GM18511 (cell line): ENCODE results near the gene NUFIP2.
"Not testable (repeated sequence)": the region's sequence is repeated elsewhere in the genome, so short reads cannot be mapped to it uniquely, and the experiment has no call there.

Source experiments
- ATAC-seq: cut with Tn5 transposase; IDR thresholded peaks from one replicate; pipeline ENCODE4 v1.9.1; 2021; ENCODE audit warnings: mild to moderate bottlenecking, moderate library complexity; ENCODE audit not compliant: unreplicated experiment

The NUFIP2 gene

DNA sequence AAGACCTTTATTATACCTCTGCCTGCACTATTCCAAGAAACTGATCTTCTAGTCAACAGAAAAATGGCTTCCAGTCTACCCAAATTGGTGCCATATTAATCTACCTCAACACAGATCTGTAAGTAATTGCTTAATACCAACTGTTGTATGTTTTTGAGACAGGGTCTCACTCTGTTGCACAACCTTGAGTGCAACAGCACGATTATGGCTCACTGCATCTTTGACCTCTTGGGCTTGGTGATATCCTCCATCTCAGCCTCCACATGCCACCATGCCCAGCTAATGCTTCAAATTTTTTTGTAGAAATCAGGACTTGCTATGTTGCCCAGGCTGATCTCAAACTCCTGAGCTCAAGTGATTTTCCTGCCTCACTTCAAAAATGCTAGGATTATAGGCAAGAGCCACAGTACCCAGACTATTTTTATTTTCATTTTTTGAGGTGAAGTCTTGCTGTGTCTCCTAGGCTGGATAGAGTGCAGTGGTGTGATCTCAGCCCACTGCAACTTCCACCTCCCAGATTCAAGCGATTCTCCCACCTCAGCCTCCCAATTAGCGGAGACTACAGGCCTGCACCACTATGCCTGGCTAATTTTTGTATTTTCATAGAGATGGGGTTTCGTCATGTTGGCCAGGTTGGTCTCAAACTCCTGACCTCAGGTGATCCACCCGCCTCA, 14.4 kb downstream of the NUFIP2 start:
- ATAC-seq = no peak

DNA sequence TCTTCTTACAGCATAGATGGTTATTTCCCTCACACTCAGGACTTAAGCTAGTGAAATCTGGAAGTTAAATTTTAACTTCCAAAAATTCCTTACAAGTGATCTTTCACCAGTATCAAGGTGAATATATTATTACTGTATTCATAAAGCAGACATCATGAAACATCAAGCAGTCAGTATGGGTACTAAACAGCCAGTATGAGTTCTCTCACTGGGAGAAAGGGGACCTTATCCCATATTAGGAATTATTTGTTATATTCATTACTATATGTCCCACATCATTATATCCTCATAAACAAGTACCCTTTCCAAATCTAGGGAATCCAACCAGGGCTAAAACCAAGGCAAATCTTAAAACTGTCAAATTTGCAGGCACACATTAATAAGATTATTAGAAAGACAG, 15.3 kb downstream of the NUFIP2 start:
- ATAC-seq = no peak

DNA sequence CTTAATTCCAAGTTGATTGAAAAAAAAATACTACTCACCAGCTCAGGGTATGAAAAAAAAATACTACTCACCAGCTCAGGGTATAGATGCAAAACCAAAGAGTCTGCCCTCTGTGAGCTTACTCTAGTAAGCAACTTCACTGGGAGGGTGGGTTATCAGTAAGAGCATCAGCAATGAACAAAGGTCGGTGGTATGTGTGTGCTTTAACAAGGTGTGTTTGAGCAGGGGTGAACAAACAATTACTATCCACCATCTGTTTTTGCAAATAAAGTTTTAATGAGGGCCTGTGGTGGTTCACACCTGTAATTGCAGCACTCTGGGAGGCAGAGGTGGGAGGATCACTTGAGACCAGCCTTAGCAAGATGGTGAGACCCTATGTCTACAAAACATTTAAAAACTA, 20.0 kb downstream of the NUFIP2 start:
- no peak for ATAC-seq

DNA sequence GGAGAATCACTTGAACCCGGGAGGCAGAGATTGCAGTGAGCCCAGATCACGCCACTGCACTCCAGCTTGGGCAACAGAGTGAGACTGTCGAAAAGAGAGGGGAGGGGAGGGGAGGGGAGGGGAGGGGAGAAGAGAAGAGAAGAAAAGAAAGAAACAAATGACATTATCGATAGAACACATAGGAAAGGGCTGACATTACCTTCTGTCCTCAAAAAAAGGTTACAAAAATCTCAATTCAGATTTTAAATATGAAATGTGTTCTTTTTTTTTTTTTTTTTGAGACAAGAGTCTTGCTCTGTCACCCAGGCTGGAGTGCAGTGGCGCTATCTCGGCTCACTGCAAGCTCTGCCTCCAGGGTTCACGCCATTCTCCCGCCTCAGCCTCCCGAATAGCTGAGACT, 22.0 kb downstream of the NUFIP2 start:
- ATAC-seq = not testable (repeated sequence)

DNA sequence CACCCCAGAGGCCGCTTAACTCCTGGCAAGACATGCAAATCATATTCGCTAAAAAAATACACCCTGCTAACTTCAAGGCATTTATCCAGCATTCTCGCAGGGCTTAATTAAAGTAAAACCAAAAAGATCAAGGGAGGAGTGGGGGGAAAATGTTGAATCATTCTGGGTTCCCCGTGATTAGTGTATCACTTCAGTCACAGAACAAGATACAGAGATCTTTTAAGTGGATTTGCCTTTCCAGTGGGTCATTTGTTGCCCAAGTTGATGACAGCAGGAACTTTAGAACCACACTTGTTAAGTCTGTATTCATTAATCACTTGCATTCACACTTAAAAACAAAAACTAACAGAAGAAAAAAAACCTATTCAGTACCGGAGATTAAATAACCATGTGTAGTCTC, 30.0 kb downstream of the NUFIP2 start:
- no peak for ATAC-seq

DNA sequence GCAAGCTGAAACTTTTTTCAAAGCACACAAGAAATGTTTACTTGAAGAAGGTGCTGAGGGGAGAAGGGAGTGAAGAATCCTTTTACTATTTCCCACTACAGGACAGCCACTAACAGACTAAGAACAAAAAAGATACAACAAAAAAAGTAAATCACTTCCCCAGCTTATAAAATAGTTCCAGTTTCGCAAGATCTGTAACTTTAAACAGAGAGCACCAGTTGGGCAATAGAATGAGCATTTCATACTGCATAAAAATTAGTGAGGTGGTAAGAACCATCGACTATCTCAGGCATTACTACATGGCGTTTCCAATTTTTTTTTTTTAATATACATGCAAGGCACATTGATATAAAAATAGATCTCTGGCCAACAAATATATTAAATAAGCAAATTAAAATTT, 36.2 kb downstream of the NUFIP2 start:
- no peak for ATAC-seq

DNA sequence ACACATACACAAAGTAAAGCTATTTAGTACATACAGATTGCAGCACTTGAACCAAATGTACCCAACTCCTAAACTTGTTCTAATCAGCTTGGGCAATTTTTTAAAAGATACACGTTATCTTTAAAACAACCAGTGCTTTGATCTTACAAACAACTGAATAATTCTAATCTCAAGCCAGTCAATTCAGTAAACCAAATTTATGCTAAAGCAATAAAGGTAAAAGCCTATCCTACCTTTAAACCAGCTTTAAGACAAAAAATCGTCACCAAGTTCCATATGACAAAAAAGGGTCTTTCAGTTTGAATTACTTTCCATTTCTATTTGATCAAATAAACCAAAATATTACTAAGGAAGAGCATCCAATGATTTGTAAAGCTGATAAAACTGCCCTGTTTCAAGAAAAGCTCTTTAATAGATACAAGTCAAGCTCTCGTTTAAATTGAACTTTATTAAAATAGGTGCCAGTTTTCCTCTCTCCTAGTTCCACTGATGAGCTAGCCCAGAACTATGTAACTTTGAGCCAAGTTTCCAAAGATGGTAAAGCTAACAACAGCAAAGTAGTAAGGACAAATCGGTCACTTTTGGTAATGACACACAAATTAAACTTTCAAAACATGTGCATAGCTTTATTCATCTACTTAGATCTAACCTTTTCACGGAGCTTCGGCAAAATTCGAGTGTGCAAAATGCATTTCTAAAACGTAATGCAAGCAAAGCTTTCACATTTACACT, 37.0 kb downstream of the NUFIP2 start:
- no peak for ATAC-seq

DNA sequence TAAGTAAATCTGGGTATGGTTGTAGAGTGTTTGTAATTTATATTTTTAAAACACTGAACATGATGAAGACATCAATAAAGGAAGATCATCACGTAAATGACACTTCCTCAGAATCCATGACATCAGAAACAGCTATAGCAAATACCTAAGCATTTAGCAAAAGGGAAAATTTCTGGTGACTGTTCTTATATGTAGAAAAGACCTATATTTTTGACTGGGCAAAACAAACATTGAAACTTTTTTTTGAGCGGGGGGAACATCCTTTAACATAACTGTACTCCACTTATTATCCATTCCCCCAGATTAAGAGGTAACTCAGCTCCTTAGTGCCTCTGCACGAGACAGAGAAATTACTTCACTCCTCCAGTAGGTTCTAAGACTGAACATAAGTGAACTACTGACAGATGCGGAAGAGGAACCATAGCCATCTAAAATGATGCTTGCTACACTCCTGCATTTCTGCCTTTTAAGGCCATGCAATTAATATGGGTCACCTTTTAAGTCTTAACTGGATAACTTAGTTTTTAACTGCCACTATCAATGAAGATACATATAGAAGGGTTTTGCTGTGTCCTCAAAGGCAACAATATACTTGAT, 37.9 kb downstream of the NUFIP2 start:
- ATAC-seq = no peak

DNA sequence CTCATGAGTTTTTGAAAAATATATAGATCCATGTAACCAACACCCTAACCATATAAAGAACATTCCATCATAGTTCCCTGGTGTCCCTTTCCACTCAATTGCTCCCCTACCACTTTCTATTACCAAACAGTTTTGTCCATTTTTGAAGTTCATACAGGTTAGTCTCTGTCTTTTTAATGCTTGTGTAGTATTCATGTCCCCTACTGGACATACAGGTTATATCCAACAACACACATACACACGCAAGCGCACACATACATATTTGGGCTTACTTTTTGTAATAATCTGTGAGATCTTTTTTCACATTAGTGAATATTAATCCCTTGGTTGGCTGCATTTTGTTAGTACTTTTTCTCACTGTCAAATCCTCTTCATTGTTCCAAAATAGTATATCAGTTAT, 40.9 kb downstream of the NUFIP2 start:
- no peak for ATAC-seq

DNA sequence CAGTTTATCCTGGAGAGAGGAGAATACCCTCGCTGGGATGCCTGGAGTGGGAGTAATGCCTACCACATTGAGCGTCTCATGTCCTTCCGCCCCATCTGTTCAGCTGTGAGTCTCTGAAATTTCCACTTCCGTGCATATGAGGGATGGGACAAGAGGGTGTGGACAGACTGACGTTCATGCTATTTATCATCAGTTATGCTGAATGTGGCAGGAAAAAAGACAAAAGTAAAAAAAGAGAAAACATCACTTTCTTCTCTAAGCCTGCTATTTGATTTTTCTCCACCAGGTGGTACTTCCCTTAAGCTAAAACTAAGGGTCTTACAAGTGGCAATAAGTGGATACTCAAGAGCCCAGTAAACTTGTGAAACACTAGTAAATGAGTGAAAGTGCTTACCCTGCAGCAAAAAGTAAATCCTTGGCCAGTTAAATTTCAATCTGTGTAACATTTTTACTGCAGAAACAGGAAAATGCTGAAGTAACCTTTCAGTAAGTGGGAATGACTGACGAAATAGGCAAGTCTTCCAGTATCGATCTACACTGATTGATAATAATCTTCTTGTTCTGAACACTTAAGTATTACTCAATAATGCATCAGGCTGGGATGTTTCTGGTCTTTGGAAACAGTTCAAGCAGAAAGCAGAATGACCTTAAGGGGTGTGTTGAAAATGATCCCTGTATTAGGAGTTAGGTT, 41.7 kb downstream of the NUFIP2 start:
- no peak for ATAC-seq

DNA sequence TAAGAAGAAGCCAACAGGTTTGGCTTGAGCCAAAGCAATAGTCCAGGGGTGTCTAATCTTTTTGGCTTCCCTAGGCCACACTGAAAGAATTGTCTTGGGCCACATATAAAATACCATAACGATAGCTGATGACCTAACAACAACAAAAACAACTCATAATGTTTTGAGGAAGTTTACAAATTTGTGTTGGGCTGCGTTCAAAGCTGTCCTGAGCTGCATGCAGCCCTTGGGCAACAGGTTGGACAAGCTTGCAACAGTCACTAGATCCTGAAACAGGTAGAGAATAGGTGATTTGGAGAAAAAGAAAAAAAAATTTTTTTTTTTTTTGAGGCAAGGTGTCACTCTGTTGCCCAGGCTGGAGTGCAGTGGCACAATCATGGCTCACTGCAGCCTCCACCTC, 42.8 kb downstream of the NUFIP2 start:
- ATAC-seq = no peak

DNA sequence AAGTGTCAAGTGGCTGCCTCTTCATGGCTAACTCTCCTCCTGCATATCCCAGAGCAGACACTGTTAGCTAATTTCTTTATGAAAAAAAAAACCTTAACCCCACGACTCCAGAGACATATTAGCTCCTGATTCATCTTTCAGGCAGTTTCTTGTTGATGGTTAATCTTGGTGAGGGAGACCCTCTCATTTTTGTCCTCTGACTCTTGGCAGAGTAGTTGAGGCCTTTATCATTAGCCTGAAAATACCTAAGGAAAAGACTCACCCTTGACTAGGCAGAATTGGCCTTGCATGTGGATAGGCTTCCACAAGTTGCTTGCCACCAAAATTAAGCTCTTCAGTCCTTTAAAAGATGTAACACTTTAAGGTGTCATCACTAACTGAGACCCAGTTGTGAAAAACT, 43.3 kb downstream of the NUFIP2 start:
- ATAC-seq = no peak

DNA sequence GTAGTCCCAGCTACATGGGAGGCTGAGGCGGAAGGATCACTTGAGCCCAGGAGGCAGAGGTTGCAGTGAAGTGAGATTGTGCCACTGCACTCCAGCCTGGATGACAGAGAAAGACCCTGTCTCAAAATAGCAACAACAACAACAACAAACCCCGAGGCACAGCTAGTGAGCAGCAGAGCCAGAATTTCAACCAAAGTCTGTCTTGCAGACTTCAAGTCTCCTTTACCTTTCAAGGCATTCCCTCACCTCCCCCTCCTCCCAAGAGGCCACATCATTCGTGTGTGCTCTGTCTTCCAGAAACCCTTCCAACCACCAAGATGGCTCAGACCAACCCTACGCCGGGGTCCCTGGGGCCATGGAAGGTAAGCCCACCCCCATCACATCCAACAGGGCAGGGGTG, 45.1 kb downstream of the NUFIP2 start:
- ATAC-seq = no peak

DNA sequence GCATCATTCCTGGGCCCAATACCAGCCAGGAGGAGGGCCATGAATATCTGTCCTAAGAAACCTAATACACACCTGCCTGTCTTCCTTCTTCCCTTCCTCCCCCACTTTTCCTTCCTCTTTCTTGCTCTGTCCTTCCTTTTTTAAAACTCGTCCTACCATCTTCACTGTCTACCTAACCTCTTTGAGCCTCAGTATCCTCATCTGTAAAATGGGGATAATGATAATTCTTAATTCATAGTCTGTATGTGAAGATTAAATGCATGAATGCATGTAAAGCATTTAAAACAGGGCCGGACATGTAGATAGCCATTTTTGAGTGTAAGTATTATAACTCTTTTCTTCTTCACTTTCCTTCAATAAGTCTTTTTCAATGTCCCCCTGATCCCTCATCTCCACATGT, 46.7 kb downstream of the NUFIP2 start:
- ATAC-seq = no peak

DNA sequence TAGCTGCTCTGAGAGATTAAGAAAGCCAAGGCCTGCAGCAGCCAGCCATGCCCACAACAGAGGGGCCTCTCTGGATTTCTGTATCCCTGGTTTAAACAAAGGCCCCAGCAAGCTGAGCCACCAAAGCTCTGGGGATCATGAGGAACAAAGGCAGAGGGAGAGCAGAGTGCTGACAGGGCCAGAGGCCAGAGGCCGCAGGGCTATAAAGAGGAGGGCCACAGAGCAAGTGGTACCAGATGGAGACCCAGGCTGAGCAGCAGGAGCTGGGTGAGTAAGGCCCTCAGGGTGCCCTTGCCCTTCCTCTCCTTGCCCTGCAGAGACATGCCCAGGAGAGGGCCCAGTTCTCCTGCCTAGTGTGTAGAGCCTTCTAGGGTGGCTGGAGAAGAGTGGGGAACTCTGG, 47.3 kb downstream of the NUFIP2 start, which contains the start of gene CRYBA1:
Gene CRYBA1 (plus strand): TSS at position 232 of the 400 bp plus-strand sequence. CDS start 5 bp downstream, at position 237.
- ATAC-seq = no peak

DNA sequence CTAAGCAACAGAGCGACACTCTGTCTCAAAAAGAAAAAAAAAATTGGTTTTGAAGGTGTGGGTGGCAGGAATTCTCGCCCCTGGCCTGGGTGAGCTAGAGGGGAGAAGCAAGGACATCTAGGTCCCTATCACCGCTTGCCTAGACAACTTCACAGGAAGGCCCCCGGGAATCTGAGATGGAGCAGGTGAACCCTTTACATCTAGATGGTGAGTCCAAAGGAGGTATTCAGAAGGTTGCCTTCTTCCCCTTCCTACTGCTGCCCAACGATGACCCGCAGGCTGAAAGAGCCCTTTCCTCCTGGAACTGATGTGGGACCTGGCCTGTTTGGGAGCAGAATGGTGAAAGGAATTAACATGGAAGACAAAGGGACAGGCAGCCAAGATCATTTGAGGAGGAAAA, 48.5 kb downstream of the NUFIP2 start:
- ATAC-seq = no peak

DNA sequence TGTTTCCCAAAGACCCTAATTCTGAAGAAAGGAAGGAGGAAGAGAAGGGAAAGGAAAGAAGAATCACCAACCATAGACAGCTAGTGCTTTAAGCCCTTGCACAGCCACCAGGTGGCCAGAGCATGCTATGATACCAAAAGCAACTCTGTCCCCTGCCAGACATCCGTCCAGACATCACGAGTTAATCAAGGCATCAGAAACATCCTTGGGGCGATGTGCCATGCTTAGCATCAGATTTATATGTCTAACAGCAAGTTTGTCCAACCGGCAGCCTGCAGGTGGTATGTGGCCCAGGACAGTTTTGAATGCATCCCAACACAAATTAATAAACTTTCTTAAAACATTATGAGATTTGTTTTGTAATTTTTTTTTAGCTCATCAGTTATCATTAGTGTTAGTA, 50.2 kb downstream of the NUFIP2 start:
- no peak for ATAC-seq

DNA sequence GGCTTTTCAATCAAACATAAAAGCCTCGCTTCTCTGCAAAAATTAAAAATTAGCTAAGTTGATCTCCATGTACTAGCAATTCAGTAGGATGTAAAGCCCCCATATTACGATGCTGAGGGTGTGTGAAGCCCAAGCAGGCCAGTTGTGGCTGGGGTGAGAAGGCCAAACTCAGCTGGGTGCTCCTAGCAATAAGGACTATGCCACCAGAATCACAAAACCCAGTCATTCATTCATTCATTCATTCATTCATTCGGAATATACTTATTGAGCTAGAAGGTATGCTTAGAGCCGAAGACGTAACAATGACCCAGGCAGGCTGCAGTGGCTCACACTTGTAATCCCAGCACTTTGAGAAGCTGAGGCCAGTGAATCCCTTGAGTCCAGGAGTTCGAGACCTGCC, 51.2 kb downstream of the NUFIP2 start:
- no peak for ATAC-seq

DNA sequence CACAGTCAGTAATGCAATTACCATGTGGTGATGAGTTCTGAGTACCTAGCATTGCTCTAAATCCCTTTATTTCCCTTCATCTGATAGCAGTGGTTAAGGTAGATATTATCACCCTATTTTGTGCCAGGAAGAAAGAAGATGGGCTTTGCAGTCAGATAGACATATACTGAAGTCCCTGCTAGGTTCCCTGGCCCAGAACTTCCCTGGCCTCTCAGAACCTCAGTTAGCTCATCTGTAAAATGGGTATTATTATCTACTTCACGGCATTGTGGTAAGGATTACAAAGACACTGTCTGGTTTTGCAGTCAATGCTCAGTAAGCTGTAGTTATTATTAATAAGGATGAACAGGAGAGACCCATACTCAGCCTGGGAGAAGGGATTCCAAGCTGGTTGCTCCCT, 51.9 kb downstream of the NUFIP2 start:
- ATAC-seq = no peak

DNA sequence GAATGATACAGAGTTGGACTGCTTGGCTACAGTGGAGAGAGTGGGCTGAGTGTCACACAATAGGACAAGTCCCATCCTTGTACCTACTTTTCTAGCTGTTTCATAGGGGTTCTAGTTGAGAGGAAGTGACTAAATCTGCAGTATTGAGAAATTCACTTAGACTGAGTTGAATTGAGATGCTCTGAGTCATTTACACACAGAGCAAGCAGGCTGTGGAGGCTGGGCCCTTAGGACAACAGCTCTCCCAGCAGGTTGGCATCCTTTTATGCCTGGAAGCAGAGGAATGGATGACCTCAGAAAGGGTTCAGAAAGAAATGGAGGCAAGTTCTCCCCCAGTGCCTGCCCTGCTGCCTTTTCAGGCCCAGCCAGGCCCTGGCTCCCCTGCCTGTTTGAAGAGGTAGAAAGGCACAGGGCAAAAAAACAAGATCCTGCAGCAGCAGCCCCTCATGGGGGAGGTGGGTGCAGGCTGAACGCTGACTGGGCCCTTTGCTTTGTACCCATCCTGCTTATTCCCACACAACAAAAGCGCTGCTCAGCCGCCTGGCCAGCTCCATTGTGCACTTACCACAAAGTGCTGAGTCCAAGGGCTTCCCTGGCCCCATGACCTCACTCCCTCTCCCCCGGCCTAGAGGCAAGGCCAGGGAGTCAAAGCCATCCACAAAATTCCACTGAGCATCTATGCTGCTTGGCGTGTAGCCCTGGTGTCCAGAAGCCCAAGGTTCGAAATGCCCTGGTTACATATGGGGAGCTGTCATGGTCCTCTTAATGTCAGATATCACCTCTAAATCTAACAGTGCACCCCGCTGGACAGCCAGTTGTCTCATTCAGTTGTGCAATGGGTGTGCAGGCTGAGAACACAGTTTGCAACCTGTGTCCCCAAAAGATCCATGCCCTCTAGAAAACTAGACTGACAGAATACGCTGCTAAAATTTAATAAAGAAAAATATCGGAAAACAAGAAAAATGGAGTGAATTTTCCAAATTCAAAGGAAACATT, 52.7 kb downstream of the NUFIP2 start:
- ATAC-seq = no peak
